Activated naive CD4-positive, alpha-beta T cell treated with anti-CD3 and anti-CD28 coated beads, Interleukin-2, amount 50 U/mL, for 24 hours (primary cell): Measurements from ENCODE around the gene HMGN3.

Source experiments
- H3K27ac Mint-ChIP-seq: one replicate; pipeline ENCODE4 v1.8.0; 2021; ENCODE audit warnings: mild to moderate bottlenecking, mixed read lengths
- H3K27me3 Mint-ChIP-seq: one replicate; pipeline ENCODE4 v1.8.0; 2021; ENCODE audit warnings: mixed read lengths
- H3K36me3 Mint-ChIP-seq: one replicate; pipeline ENCODE4 v1.8.0; 2021; ENCODE audit warnings: mixed read lengths
- H3K4me1 Mint-ChIP-seq: one replicate; pipeline ENCODE4 v1.8.0; 2021; ENCODE audit warnings: mixed read lengths
- H3K4me3 Mint-ChIP-seq: one replicate; pipeline ENCODE4 v1.8.0; 2021; ENCODE audit warnings: mild to moderate bottlenecking, mixed read lengths
- H3K9me3 Mint-ChIP-seq: one replicate; pipeline ENCODE4 v1.8.0; 2021; ENCODE audit warnings: mixed read lengths

HMGN3 gene

GRCh38 chr6:79212859-79213258 lies 21.6 kb downstream of the HMGN3 start:
- Mint-ChIP-seq H3K27ac (no peak overlapping the region), H3K9me3 (no peaks in the 10 kb centered on the region), H3K27me3 (no peaks in the 10 kb centered on the region), H3K4me1 (peaks cover 11% of the 10 kb centered on the region), H3K36me3 (peaks cover 10% of the 10 kb centered on the region), H3K4me3 (no peak overlapping the region)

DNA sequence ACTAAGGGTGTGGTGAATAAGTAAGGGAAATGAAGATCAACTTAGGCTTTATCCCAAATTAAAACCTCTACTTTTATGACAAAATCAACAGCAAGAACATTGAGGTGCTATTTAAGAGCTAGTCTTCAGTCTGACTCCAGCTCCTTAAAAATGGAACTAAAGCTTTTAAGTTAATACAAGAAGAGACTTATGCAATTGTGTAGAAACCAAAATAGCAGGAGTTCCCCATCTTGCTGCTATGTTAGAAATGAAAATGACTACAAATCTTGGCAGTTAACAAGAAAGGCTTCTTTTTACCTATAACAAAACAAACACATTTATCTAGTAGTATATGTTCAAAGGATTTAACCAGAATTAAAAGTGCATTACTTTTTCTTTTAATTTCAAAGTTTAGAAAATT lies 25.7 kb downstream of the HMGN3 start:
- Mint-ChIP-seq H3K27me3 (no peaks in the 10 kb centered on the region), H3K9me3 (no peaks in the 10 kb centered on the region), H3K4me1 (no peaks in the 10 kb centered on the region), H3K36me3 (peaks cover 19% of the 10 kb centered on the region), H3K4me3 (no peak overlapping the region), H3K27ac (no peak overlapping the region)

- Mint-ChIP-seq H3K27ac (no peak overlapping the region), H3K27me3 (no peaks in the 10 kb centered on the region), H3K36me3 (peaks cover 22% of the 10 kb centered on the region), H3K9me3 (no peaks in the 10 kb centered on the region), H3K4me3 (no peak overlapping the region), H3K4me1 (no peaks in the 10 kb centered on the region)
Measured at GRCh38 chr6:79203753-79204253, 30.7 kb downstream of the HMGN3 start.

- Mint-ChIP-seq H3K9me3 (no peaks in the 10 kb centered on the region), H3K27me3 (no peaks in the 10 kb centered on the region), H3K4me3 (no peak overlapping the region), H3K36me3 (peaks cover 22% of the 10 kb centered on the region), H3K4me1 (no peaks in the 10 kb centered on the region), H3K27ac (no peak overlapping the region)
Measured at GRCh38 chr6:79202556-79202955, 31.9 kb downstream of the HMGN3 start.

GRCh38 chr6:79201983-79202382 lies 32.5 kb downstream of the HMGN3 start:
- Mint-ChIP-seq H3K9me3 (no peaks in the 10 kb centered on the region), H3K4me3 (no peak overlapping the region), H3K36me3 (peaks cover 20% of the 10 kb centered on the region), H3K4me1 (no peaks in the 10 kb centered on the region), H3K27me3 (no peaks in the 10 kb centered on the region), H3K27ac (no peak overlapping the region)

GRCh38 chr6:79201143-79201542 lies 33.3 kb downstream of the HMGN3 start:
- Mint-ChIP-seq H3K36me3 (peaks cover 18% of the 10 kb centered on the region), H3K4me3 (no peak overlapping the region), H3K27me3 (no peaks in the 10 kb centered on the region), H3K9me3 (no peaks in the 10 kb centered on the region), H3K4me1 (no peaks in the 10 kb centered on the region), H3K27ac (no peak overlapping the region)

GRCh38 chr6:79196912-79197311 lies 37.6 kb downstream of the HMGN3 start:
- no peak overlapping the region for H3K4me3 Mint-ChIP-seq
- H3K27me3 Mint-ChIP-seq, result no peaks in the 10 kb centered on the region
- H3K4me1 Mint-ChIP-seq, result no peaks in the 10 kb centered on the region
- no peak overlapping the region for H3K27ac Mint-ChIP-seq
- no peaks in the 10 kb centered on the region for H3K9me3 Mint-ChIP-seq
- peaks cover 11% of the 10 kb centered on the region for H3K36me3 Mint-ChIP-seq

GRCh38 chr6:79193971-79194370 lies 40.5 kb downstream of the HMGN3 start:
- Mint-ChIP-seq H3K27ac (no peak overlapping the region), H3K36me3 (peaks cover 7% of the 10 kb centered on the region), H3K9me3 (peaks cover 11% of the 10 kb centered on the region), H3K4me3 (no peak overlapping the region), H3K27me3 (peaks cover 3% of the 10 kb centered on the region), H3K4me1 (no peaks in the 10 kb centered on the region)

- Mint-ChIP-seq H3K4me3 (no peak overlapping the region), H3K4me1 (no peaks in the 10 kb centered on the region), H3K27me3 (peaks cover 8% of the 10 kb centered on the region), H3K9me3 (peaks cover 11% of the 10 kb centered on the region), H3K27ac (no peak overlapping the region), H3K36me3 (peaks cover 5% of the 10 kb centered on the region)
Measured at GRCh38 chr6:79189760-79190350, 44.6 kb downstream of the HMGN3 start.

DNA sequence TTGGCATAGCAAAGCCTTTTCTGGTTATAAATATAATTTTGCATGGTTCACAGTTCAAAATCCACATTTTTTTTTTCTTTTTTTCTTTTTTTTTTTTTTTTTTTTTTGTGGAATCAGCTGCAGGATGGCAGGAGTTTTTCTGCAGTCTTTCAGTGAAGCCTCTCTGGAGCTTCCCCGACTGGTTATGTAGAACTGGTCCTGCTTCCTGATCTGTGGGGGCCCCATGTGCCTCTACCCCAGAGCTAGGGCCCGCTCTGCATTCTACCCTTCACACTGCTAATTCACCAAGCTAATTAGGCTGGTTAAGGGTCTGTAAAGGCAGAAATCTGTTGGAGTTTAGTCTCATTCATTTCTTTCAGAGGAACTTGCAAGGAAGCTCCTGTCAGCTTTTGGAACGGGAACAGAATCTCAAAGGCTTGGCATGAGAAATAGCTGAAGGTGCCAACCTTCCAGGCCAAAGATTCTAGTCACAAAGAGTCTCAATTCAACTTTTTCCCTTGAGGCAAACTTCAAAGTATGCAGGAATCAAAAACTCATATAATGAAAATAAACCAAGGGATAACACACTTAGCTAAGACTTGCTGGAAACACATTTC lies 45.5 kb downstream of the HMGN3 start:
- peaks cover 5% of the 10 kb centered on the region for H3K36me3 Mint-ChIP-seq
- H3K27me3 Mint-ChIP-seq, result peaks cover 8% of the 10 kb centered on the region

GRCh38 chr6:79188107-79188506 lies 46.4 kb downstream of the HMGN3 start:
- Mint-ChIP-seq H3K36me3 (peaks cover 3% of the 10 kb centered on the region), H3K27me3 (peaks cover 8% of the 10 kb centered on the region), H3K4me1 (no peaks in the 10 kb centered on the region), H3K9me3 (peaks cover 11% of the 10 kb centered on the region), H3K4me3 (no peak overlapping the region), H3K27ac (no peak overlapping the region)

More for the DNA sequence above, 45.5 kb downstream of the HMGN3 start:
- Mint-ChIP-seq H3K4me1 (no peaks in the 10 kb centered on the region), H3K27ac (no peak overlapping the region), H3K9me3 (peaks cover 11% of the 10 kb centered on the region), H3K4me3 (no peak overlapping the region)

- no peaks in the 10 kb centered on the region for H3K4me1 Mint-ChIP-seq
- peaks cover 8% of the 10 kb centered on the region for H3K27me3 Mint-ChIP-seq
- H3K27ac Mint-ChIP-seq, result no peak overlapping the region
- H3K36me3 Mint-ChIP-seq, result peaks cover 2% of the 10 kb centered on the region
- H3K4me3 Mint-ChIP-seq, result no peak overlapping the region
- H3K9me3 Mint-ChIP-seq, result peaks cover 10% of the 10 kb centered on the region
Measured at GRCh38 chr6:79186564-79186963, 47.9 kb downstream of the HMGN3 start.

GRCh38 chr6:79184641-79185040 lies 49.8 kb downstream of the HMGN3 start:
- Mint-ChIP-seq H3K27me3 (peaks cover 6% of the 10 kb centered on the region), H3K27ac (no peak overlapping the region), H3K4me3 (no peak overlapping the region), H3K36me3 (no peaks in the 10 kb centered on the region), H3K9me3 (no peaks in the 10 kb centered on the region), H3K4me1 (no peaks in the 10 kb centered on the region)

- Mint-ChIP-seq H3K9me3 (no peaks in the 10 kb centered on the region), H3K4me3 (no peak overlapping the region), H3K27ac (no peak overlapping the region), H3K4me1 (no peaks in the 10 kb centered on the region), H3K36me3 (no peaks in the 10 kb centered on the region), H3K27me3 (peaks cover 5% of the 10 kb centered on the region)
Measured at GRCh38 chr6:79184086-79184485, 50.4 kb downstream of the HMGN3 start.

GRCh38 chr6:79180052-79180451 lies 54.4 kb downstream of the HMGN3 start:
- no peaks in the 10 kb centered on the region for H3K36me3 Mint-ChIP-seq
- peaks cover 4% of the 10 kb centered on the region for H3K27me3 Mint-ChIP-seq
- H3K9me3 Mint-ChIP-seq, result no peaks in the 10 kb centered on the region
- H3K27ac Mint-ChIP-seq, result no peak overlapping the region
- H3K4me1 Mint-ChIP-seq, result no peaks in the 10 kb centered on the region
- no peak overlapping the region for H3K4me3 Mint-ChIP-seq

DNA sequence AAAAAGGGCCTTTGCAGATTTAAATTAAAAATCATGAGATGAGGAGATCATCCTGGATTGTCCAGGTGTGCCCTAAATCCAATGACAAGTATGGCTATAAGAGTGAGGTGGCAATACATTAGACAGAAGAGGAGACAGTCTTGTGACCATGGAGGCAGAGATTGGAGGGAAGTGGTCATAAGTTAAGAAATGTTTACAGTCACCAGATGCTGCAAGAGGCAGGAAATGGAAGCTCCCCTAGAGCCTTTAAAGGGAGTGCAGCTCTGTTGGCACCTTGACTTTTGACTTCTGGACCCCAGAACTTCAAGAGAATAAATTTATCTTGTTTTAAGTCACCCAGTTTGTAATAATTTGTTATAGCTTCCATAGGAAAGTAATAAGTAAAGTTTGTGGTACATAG lies 61.1 kb downstream of the HMGN3 start:
- H3K9me3 Mint-ChIP-seq, result no peaks in the 10 kb centered on the region

DNA sequence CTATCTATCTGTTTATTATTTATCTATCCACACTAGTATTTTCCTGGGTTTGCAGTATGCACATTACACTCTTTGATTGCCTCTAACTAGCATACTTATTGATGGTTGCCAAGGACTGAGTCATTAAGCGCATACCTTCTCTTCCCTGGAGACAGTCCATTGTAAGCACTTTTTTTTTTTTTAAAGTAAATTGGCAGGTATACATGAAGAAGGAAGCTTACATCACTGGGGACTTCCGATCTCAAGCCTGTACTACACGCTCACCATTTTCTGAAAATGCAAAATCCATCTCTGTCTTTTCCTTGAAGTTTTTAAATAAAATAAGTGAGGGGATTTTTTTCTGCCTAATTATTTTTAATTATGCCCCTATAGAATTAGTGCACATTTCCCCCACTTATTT lies 63.5 kb downstream of the HMGN3 start:
- Mint-ChIP-seq H3K27ac (no peak overlapping the region), H3K4me3 (no peak overlapping the region), H3K9me3 (no peaks in the 10 kb centered on the region), H3K4me1 (no peaks in the 10 kb centered on the region), H3K27me3 (peaks cover 3% of the 10 kb centered on the region), H3K36me3 (no peaks in the 10 kb centered on the region)

More for the DNA sequence above, 61.1 kb downstream of the HMGN3 start:
- Mint-ChIP-seq H3K36me3 (no peaks in the 10 kb centered on the region), H3K27ac (no peak overlapping the region), H3K4me3 (no peak overlapping the region), H3K4me1 (no peaks in the 10 kb centered on the region), H3K27me3 (peaks cover 6% of the 10 kb centered on the region)
